ENCODE measurements around the gene PHOX2B.
"Not testable (repeated sequence)": the region's sequence is repeated elsewhere in the genome, so short reads cannot be mapped to it uniquely, and the experiment has no call there.

The PHOX2B gene

DNA sequence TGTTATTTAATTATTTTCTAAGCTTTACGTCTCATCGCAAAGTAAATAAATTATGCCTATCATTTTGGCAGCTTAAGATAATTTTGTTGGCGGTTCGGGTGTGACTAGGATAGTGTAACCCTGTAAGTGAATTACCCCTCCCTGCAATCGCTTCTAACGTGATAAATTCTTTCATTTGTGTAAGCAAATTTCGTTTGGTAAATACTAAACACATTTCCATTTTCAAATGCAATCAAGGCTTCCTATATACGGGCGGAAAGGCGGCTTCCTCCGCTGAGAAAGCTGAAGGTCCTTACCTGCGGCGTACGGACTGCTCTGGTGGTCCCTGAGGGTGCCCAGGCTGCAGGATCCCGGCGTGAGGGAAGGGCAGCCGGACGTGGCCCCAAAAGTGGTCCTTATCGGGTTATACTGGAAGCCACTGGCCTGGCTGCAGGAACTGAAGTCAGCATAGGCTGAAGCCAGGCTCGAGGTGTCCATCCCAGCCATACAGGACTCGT is 403 bp downstream of the PHOX2B start:
- no peak for DNase-seq (ENCODE audit: low read depth in 2 of 2, low spot score in 1 of 2)

DNA sequence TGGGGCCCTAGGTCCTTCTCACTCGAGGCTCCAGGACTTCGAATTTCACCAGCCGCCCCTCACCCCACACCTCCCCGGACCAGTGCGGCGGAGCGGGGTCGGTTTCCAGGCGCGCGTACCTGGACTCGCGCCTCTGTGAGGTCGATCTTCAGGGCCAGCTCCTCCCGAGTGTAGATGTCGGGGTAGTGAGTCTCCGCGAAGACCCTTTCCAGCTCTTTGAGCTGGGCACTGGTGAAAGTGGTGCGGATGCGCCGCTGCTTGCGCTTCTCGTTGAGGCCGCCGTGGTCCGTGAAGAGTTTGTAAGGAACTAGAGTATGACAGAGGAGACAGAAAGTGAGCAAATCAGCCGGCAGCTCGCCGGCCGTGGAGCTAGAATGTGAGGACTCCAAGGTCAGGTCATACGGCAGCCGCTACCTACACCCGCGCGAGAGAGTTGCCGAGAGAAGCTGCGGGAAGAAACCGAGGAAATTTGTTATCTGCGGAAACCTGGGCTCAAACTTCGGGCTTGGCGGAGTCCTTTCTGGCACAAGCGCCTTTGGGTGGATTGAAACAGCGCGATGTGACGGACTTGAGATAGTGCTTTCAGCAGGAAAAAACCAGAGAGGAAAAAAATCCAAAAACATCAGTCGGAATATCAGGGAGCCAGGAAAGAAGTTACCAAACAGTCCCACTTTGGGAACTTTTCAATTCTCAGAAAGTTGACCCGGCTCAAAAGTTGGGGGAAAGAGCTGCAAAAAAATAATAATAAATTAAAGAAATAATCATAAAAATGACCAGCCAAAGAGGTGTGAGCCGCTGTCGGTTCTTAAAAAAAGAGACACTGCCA is 1.1 kb downstream of the PHOX2B start:
- no peak for DNase-seq (ENCODE audit: low read depth in 2 of 2, low spot score in 1 of 2)

DNA sequence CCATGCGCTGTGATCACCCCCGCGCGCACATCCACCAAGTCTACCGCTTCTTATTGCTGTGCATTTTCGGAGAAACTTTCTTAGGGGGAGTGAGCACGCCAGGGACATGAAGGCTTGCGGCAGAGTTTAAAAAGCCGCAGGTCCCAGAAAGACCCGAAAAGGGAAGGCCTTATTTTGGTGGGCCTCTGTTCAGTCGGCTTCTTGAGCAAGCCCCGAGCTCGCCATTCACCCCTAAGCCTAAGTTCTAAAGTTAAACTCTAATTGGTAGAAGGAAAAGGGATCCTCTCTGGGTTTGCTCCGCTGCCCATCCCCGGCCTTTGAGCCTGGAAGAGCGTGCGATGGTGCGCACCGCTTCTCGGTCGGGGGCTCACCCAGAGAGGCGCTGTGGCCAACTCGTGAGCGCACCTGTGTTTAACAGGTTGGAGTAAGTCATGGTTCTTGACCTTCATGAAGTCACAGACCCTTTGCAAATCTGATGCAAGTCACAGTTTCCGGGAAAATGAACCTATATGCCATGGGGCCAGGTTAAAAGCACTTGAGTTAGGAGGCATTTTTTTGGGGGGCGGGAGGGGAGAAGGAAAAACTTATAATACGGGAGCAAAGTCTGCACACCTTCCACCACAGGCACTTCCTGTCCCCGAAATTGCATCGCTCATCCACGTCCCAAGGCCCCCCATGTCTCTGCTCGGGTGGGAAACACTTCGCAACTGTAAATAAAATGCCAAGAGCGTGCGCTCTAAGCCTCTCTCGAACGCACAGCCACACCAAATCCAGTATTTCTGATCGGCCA is 1.9 kb downstream of the PHOX2B start:
- DNase-seq (ENCODE audit: low read depth in 2 of 2, low spot score in 1 of 2) = no peak

DNA sequence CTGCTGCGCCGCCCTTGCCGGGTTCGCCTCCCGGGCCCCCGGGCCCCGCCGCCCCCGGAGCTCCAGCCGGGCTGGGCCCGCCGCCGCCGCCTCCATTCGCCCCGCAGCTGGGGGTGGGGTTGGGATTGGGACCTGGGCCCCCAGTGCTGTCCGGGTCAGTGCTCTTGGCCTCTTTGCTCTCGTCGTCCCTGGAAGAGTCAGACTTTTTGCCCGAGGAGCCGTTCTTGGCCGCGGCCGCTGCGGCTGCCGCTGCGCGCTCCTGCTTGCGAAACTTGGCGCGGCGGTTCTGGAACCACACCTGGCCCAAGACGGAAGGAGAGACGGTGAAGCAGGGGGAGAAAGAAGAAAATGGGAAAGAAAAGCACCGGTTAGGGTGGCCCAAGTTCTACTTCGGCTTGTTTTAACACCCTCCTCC is 2.5 kb downstream of the PHOX2B start:
- no peak for DNase-seq (ENCODE audit: low read depth in 2 of 2, low spot score in 1 of 2)

DNA sequence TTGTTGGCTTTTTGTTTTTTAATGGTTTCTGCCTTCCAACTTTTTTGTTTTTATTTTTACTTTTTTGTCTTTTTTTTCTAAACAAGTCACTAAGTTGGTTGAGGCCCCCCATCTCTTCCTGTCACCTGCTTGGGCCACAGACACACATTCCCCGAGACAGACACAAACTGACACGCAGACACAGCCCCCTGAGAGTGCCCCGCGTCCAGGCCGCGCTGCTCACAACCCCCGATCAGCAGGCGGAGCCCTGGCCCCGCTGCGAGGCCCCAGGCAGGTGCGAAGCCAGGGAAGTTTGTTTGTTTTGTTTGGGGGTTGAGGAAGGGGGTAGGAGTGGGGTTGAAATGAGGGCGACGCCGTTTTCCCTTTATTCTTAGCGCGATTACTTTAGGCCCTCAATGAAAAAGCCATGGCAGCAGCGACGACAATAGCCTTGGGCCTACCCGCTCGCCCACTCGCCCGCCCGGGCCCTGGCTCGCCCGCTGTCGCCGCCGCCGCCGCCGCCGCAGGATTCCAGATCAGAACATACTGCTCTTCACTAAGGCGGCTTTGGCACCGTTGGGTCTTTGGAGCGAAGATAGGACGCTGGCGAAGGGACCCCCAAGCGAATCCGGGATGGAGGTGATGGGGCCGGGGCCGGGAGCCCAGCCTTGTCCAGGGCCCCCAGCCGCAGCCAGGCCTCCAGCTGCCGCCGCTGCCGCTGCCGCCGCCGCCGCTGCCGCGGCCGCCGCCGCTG is 3.1 kb downstream of the PHOX2B start:
- DNase-seq (ENCODE audit: low read depth in 2 of 2, low spot score in 1 of 2) = no peak

DNA sequence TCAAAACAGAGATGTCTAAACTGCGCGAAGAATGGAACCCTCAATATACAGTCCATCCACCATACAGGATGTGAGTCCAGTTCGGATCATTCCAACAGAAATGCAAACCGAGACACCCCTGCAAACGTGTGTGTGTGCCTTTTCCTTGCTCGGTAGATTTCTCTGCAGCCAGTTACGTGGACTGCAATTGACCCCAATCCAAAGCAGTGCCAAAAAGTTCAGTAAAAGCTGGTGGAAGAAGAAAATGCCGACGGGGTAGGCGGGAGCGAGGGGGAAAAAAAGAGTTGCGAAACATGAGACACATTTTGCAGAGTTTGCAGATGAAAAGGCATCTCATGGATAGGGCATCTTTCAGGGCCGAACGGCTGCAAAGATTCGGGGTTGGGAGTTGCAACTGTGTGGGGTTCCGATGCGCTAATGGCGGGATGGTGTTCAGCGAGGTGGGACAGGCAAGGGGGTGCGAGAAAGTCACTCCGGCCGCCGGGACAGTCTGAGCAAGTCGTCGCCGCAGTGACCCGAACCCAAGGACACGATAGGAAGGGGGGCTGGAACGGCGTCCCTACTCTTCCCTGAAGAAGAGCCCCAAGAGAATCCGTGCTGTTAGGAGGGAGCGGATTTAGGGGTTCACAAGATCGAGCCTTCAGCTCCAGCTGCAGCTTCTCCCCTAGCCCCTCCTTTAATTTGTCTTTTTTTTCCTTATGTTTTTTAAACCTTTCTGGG is 3.8 kb downstream of the PHOX2B start:
- DNase-seq (ENCODE audit: low read depth in 2 of 2, low spot score in 1 of 2) = no peak

DNA sequence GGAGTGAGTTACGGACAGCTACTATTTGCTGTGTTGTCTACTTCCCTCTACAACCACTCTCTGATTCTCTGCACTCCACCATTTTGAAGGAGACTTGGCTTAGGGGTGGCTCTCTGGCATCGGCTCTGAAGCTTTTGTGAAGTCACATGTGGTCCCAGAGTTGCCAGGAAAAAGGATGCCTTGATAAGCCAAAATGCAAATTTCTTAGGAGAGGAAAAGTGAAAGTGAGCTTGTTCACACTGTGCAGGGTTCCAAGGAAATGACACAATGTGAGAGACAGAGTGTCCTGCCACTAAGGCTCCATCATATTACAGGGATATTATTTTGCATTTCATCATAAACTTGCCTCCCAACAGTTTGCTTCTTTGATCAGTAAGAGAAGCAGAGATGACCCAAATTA is 7.2 kb downstream of the PHOX2B start:
- DNase-seq (ENCODE audit: low read depth in 2 of 2, low spot score in 1 of 2) = no peak

DNA sequence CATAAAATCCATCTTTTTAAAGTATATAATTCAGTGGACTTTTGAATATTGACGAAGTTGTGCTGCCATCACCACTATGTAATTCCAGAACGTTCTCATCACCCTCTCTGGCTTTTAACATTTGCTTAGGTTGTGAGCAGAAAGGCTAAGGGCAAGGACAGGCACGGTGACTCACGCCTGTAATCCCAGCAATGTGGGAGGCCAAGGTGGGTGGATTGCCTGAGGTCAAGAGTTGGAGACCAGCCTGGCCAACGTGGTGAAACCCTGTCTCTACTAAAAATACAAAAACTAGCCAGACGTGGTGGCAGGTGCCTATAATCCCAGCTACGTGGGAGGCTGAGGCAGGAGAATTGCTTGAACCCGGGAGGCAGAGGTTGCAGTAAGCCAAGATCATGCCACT is 11.0 kb downstream of the PHOX2B start:
- not testable (repeated sequence) for DNase-seq (ENCODE audit: low read depth in 2 of 2, low spot score in 1 of 2)

DNA sequence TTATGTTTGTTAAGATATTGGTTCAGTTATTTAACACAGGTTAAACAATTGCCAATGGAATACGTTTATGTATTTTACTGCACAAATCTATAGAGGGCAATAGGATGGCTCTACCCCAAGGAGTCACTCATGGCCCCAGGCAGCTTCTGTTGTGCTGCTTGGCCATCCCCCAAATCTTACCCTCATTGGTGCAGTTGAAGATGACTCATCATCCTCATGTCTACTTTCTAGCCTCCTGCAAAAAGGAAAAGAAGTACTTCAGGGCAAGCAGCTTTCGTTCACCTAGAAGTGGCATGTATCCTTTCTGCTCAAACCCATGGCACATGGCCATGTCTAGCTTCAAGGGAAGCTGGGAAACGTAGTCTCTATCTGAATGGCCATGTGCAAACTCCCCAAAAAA is 14.2 kb downstream of the PHOX2B start:
- no peak for DNase-seq (ENCODE audit: low read depth in 2 of 2, low spot score in 1 of 2)

DNA sequence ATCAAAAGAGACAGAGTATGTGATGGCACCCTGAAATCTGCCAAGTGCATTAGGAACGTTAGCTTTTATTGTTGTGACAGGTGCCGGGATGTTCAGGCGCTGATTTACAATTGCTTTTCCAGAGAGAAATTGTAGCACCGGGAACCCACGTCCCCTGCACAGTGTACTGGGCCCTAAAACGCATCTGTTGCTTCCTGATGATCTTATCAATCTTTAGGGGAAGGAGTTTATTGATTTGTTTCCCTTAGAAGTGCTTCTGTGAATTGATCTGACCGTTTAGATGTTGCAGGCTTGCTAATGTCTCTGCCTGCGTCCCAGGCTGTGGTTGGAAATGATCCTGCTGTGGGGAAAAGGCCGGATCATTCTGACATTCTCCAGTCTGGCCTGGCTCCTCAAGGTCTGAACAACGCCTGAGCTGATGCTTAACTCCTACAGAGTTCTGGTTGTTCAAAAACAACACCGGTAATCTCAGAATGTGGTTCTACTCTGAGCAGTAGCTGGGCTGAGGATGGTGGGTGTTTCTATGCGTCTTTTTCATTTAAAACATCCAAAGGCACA is 16.9 kb downstream of the PHOX2B start:
- no peak for DNase-seq (ENCODE audit: low read depth in 2 of 2, low spot score in 1 of 2)

DNA sequence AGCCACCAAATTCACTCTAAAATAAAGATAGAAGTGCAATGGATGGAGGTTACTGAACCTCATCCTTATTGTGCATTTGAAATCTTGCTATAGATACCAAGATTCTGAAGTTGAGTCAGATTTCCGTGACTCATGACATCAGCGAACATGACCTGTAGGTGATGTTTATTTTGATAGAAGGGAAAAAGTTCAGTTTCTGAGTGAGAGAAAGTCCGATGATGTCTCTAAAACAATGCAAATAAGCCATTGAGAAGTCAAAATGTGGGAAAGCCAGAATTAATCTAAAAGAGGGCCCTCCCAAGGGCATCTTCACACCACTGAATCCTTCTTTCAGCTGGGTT is 20.0 kb downstream of the PHOX2B start:
- DNase-seq (ENCODE audit: low read depth in 2 of 2, low spot score in 1 of 2) = no peak

DNA sequence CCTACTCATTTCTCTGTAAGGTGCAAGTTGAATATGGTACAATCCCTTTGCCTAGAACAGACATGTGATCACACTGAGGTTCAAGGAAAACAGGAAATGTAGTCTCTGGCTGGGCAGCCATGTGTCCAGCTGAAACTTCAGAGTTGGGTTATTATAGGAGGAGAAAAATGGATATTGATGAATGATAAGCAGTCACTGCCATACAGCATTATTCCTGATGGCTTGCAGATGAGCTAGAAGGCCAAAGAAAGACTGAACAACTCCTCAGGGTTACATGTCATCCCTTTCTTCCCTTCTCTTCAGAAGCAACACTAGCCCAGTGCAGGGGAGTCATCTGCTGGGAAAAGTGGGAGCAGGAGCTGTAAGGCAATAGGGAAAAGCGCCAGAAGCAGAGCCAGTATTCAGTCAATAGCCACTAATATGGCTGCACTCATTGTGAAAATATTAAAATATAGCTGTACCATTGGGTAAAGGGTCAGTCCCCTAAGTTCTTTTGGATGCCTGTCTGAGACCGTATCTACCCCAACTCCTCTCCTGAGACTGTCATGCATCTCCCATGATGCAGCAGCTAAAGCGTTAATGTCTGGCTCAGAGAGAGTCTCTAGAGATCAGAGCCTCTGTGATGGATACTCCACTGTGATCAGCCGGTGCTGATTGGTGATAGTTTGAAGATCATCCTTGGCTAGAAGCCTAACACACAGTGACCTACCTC is 20.5 kb downstream of the PHOX2B start:
- no peak for DNase-seq (ENCODE audit: low read depth in 2 of 2, low spot score in 1 of 2)

DNA sequence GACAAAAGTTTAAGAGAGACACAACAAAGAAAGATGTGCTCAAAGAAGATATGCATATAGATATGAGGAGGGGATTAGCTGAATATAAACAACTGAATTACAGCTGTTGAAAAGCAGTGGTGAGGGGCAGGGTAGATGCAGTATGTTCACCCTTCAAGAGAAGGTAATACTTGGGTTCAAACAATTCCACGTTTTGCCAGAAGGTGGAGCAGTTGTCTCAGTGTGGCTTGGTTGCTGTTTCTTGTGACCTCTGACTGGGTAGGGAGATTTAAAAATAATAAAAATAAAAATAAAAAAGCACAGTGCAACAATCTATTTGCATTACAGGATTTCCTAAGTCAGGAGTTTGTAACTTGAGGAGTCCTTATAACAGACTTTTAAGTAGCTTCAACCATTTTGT is 23.3 kb downstream of the PHOX2B start:
- no peak for DNase-seq (ENCODE audit: low read depth in 2 of 2, low spot score in 1 of 2)

DNA sequence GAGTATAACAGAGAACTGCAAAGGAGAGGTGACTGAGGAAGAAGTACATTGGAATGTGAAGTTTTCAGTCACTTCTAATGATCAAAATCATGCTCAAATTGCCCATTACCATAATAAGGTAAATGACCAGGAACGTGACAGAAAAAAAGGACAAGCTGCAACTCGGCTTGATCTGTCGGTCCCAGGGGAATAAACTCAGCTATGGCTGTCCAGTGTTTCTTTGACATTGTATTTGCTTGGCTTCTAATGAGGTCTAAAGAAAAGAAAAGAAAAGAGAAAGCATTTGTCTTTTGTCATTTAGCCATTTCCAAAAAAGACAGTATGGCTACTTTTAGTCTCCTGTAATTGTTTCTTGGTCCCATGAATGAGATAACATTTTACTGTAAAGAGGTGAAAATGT is 25.2 kb downstream of the PHOX2B start:
- no peak for DNase-seq (ENCODE audit: low read depth in 2 of 2, low spot score in 1 of 2)

DNA sequence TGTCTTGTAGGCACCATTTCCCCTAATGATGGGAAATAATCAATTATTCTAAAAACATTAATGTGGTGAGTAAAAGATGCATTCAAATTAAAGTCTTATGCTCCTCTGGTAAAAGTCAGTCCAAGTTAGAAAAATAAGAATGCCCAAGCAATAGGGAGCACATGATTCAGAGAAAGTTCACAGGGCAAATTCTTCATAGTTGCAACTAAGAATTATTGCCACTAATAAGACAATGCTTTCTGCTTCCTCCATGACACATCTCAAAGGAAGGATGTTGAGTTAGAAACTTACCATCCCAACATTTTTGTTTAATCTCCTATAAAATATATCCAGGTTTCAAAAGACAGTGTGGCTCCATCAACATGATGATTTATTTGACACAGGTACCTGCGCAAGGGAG is 26.3 kb downstream of the PHOX2B start:
- no peak for DNase-seq (ENCODE audit: low read depth in 2 of 2, low spot score in 1 of 2)

DNA sequence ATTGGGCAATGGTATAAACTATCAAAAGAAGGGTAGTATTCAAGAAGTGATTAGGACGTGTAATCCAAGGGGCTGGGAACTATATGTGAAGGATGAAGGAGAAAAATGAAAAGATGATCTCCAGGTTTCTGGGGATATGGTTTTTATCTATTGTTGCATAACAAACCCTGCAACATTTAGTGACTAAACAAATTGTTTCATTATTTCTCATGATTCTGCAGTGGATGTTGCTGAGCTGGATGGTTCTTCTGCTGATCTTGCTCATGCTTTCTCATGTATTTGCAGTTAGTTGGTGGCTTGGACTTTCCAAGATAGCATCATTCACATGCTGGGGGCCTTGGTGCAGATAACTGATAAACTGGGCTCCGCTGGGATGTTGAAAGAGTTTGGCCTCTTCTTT is 29.1 kb downstream of the PHOX2B start:
- no peak for DNase-seq (ENCODE audit: low read depth in 2 of 2, low spot score in 1 of 2)

DNA sequence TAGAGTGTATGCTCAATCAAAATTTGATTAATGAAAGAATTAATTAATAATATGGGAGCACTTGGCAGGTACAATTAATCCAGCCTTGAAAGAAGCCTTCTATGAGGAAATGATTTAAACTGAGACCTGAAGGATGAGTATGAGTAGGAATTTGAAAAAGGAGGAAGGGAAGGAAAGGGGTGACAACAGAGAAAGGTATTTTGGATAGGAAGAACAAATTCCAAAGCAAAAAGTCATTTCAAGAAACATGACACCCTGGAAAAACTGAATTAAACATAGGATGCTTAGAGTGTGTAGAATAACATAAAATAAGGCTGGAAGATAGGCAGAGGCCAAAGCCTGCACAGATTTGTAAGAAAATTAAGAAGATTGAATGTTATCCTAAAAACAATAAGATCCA is 29.6 kb downstream of the PHOX2B start:
- no peak for DNase-seq (ENCODE audit: low read depth in 2 of 2, low spot score in 1 of 2)

DNA sequence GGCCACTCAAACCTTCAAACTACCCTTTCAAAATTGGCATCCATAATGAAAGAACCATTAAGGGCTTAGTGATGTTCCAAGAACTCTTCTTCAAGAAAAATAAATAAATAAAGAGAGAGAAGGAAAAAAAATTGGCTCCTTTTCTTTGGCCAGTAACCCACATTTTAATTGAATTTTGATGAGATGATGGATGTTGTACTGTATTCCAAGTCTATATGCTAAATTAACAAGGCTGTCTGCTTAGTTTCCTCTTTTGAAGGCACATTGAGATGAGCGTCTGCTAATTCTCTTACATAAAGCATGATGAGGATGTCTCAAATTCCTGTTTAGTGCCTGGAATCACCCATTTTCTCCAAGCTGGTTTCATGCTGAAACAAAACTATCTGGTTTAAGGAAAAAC is 33.4 kb downstream of the PHOX2B start:
- DNase-seq (ENCODE audit: low read depth in 2 of 2, low spot score in 1 of 2) = no peak

DNA sequence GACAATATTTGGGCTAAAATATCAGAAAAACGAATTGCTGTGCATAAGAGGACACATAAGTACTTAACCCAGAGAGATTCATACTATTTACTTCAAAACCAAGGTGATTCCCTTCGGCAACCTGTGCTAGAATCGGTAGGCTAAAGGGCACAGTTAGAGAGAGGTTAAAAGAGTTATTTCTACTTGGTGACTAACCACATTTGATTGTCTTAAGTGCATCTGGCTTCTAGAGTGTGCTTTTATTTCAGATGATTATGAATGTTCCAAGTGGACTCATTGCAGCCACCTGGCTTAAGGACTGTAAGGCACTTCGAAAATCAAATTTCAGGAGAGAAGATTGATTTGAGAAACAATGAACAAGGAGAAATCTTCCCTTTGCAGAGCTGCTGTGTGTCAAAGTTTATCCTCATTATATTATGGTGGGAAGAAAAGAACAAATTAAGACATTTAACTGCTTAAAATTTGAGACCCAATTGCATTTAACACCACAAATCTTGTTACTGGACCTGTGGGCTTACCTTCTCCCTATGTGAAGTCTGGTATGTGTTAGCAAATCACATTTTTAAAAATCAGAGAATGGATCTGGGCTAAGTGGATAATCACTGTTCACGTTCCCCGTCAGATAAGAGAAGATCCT is 34.0 kb downstream of the PHOX2B start:
- DNase-seq (ENCODE audit: low read depth in 2 of 2, low spot score in 1 of 2) = no peak

DNA sequence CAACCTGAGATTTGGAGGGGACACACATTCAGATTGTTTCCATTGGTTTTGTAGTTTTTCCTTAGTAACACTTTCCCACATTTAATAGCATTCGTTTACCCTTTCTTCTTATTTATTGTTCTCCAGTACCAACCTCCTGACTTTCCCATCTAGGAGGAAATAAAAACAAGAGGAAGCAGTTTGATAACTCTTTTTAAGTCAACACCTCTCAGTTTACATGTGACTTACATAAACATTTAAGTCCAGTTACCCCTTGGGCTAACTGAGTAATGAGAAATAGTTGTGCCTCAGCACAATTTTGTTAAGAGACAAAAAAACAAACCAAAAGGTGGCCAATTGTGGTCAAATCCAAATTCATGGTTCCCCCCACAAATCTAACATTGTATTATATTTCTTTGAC is 34.8 kb downstream of the PHOX2B start:
- DNase-seq (ENCODE audit: low read depth in 2 of 2, low spot score in 1 of 2) = no peak
